COLO668 (cell line): Measurements from ENCODE around the gene PIM1.

Experiments
- DNase-seq: peaks from one replicate; lab custom pipeline; 2025; ENCODE audit not compliant: unreplicated experiment; lab: John Stamatoyannopoulos, UW

The PIM1 gene

DNA sequence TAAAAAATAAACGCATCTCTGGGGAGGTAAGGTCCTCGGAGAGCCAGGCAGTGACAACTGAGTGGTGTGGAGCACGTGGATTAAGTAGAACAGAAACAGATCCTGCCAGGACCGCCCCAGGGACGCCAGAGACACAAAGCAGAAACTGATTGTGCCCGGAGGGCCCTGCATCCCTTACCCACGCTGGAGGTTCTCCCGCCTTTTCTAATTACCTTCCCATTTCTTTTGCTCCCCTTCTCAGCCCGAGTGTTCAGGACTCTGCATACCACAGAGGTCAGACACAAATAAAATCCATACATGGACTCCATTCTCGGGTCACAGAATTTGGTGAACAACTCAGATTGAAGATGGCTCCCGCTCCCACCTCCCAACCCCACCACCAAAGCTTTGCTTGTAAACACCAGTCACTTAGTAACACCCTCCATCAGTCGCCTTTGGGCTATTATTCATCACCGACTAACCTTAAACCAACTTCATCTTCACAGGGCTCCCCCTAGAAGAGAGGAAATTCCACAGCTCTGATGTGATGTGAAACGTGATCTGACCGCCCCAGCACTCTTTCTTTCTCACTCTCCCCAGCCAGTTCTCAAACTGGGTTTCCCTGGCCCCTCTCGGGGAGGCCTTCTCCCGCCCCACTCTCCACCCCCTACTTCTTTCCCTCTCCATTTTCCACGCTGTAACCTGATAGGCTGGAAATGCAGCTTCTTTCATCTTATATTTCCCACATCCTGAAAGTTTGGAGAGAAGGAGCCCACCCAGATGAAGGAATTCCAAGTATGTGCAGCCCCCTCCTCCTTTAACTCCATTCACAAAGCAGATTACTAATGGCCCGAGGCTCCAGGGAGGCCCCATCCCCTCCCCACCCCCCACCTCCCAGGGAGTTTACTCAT lies 32.5 kb upstream of the PIM1 start:
- DNase-seq: no peak

DNA sequence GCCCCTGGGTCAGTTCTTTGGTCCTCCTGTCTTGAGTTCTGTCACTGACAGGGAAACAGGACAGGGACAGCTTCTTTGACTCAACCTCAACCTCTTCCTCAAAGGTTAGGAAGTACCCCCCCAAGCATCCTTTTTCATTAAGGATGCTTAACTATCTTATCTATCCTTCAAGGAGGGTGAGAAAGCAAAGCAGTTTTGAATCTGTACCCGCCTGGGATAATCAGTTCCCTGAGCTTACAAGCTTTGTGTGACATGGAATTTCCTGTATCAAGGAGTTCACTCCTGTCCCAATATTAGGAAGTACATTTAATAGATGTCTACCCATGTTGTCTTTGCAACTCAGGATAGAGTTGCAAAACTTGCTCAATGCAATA lies 31.1 kb upstream of the PIM1 start:
- DNase-seq: no peak

DNA sequence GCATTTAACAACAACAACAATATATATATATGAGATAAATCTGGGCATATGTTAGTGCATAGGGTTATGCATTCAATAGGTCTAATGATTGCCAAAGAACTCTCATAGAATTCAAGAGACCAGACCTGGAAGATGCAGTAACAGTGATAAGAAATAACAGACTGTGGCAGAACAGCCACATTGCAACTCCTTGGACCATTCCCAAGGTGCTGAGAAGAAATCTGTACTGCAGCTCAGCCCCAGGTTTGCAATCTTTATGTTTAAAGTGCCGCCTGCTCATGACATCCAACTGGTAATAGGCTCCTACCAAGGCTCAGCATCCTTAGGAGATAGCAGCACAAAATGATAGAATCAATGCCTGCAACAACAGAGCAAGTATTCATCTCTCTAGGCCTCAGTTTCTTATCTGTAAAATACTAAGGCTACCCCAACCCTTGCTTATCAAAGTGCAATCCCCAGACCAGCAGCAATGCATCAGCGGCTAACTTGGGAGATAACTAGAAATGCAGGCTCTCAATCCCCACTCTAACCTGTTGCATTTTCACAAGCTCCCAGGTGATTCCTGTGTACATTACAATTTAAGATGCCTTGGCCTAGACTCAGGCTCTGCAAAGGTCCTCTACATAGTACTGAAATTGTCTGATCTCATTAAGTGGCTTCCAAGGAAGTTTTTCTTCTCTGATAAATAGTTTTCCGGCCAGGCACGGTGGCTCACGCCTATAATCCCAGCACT lies 30.6 kb upstream of the PIM1 start:
- no peak for DNase-seq

DNA sequence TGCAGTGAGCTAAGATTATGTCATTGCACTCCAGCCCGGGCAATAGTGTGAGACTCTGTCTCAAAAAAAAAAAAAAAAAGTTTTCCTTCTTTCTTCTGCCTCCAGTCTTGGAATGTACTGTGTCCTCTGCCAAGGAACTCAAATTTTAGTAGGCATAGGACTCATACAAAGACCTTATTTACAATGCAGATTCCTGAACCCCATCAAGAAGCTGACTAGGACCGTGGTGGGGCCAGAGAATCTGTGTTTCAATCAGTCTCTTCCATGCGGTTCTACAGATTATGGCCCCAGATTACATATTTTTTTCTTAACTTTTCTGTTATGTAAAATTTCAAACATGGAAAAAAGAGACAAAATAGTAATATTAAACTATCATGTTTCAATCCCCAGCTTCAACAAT lies 29.8 kb upstream of the PIM1 start:
- DNase-seq: no peak

DNA sequence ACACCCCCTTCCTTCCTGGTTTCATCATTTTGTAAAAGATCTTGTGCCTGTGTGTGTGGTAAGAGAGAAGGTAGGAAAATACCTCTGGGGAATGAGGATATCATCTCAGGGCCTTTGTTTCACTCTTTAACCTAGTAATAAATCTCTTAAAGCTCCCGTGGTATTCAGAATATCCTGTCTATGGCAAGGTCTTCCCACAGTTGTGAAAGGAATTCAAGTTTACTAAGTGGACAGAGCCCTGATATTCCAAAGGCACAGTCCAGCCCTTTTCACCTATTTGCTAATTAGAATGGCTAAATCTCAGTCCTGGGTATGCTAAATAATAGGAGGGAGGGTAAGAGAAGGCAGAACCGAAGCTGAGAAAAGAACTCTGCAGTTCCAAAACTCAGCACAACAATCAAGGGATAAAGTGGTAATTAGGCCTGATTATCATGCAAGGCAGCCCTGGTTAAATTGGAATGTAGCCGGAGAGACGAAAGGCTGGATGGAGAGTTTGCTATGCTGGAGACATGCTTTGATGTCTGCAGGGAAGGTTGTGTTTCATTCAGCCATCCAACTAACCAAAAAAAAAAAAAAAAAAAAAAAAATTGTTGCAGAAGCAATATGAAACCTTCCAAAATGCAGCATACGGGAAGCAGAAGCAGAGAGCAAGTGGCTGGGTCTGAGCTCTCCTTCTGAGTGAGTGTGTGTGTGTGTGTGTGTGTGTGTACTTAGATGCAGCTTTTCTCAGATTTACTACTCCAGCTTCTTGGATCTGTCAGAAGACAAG lies 28.5 kb upstream of the PIM1 start:
- DNase-seq: no peak

DNA sequence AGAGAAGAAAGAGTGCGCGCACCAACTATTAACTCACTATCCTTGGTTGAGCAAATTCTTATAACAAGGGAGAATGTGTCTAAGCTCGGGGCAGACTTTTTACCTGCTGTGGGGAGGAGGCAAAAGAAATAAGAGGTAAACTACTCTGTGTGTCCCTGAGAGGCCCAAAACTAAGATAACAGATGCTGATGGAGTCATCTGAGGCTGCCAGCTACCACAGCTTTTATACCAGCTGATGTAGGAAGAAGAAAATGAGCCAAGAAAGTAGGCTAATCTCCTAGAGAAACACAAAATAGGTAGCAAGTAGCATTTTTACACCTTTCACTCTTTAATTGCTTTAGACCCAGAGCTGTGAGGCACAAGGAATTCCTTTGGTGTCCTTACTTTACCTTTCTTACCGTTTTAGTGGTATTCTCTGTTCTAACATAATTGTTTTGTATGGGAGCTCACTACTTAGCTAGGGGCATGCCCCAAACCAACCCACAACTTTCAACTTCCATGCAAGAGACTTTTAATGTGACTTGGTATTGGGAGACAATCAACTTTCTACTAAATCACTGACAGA lies 27.8 kb upstream of the PIM1 start:
- no peak for DNase-seq

DNA sequence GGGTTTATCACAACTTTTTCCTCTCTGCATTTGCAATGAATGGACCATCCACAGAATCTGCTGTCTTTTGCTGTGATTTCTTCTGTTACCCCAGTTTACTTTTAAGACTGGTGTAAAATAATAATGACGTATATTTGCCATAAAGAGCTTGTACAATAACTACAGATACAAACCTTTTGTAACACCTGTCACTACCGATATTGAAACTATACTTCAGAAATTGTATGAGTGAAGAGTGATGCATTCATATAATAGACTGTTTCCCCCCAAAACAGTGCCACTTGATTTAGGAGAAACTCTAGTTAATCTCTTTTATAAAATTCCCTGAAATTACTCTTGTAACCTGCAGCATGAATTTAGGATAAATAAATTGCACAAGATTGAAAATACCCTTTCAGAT lies 26.4 kb upstream of the PIM1 start:
- no peak for DNase-seq

DNA sequence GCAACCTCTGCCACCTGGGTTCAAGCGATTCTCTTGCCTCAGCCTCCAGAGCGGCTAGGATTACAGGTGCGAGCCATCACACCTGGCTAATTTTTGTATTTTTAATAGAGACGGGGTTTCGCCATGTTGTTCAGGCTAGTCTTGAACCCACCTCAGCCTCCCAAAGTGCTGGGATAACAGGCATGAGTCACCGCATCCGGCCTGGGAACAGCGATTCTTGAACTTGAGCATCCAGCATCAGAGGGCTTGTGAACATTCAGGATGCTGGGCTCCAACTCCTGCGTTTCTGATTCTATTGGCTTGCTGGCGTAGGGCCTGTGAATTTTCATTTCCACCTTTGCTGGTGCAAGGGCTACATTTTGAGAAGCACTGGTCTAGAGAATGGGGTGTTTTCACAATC lies 24.5 kb upstream of the PIM1 start:
- no peak for DNase-seq

DNA sequence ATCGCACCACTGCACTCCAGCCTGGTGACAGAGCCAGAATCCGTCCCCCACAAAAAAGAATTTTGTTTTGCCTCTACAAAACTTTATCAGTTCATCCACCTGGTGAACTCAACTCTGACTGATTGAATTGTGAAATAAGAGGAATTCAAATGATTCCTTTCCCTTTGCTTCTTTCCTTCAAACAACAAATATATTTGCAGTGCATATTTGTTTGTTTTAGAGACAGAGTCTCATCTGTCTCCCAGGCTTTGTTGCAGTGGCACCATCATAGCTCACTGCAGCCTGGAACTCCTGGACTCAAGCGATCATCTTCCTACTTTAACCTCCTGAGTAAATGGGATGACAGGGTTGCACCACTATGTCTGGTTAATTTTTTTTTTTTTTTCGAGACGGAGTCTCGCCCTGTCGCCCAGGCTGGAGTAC lies 23.2 kb upstream of the PIM1 start:
- no peak for DNase-seq

DNA sequence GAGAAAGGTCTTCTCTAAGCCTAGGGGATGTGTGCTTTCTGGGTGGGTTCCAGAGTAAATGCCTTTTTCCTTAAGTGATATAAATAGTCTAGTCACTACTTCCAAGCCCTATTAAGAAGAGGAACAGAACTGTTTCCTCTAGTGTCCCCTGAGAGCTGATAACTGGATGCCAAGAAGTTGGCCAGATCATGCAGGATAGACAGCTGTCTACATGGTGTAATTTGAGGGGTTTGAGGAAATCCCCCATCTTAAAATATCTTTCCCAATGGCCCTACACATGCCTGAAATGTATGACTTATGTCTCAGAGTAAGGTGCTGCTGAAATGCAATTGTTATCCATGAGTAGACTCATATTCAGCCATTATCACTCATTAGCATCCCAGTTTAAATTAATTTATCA lies 20.2 kb upstream of the PIM1 start:
- DNase-seq: no peak

DNA sequence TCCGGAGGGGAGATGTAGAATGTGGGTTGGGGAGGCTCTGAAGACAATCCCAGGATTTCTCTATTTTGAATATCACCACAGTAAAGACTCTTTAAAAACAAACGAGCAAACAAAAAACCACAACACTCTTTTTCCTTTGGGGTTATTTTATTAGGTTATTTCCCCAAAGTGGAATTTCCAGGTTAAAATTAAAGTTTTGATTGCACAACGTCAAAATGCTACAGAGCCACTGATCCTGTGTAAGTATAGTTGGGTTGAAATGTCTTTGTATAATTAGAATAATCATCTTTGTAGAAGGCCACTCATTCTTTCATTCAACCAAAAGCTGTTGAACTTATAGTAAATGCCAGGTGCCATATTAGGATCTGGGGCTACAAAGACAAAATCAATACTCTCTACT lies 19.6 kb upstream of the PIM1 start:
- no peak for DNase-seq

DNA sequence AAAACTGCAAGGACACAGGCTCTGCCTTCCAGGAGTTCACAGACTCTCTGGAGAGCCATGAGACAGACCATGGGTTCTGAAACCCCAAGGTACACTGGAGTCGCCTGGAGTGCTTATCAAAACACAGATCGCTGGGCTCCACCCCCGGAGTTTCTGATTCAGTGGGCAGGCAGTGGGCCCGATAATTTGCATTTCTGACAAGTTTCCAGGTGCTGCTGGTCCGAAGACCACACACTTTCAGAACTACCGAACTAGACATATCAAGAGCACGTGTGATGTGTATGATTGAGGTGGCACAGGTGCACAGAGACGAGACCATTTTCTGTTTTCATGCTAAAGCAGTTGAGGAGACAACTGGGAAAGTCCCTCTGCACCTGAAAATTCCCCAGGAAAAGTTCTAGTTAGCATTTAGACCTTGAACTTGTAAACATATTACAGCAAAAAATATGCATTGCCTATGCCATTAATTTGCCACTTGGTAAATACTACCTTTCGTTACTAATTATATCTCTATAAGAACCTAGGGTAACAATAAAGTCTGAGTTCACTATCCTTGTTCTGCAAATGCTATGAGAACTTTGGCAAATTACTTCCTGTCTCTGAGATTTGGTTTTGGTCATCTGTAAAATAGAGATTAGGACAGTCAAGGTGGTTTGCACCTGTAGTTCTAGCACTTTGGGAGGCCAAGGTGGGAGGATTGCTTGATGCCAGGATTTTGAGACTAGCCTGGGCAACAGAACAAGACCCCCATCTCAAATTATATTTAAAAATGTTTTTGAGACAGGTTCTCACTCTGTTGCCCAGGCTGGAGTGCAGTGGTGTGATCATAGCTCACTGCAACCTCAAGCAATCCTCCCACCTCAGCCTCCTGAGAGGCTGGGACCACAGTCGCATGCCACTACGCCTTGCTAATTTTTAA lies 14.3 kb upstream of the PIM1 start:
- DNase-seq: no peak

DNA sequence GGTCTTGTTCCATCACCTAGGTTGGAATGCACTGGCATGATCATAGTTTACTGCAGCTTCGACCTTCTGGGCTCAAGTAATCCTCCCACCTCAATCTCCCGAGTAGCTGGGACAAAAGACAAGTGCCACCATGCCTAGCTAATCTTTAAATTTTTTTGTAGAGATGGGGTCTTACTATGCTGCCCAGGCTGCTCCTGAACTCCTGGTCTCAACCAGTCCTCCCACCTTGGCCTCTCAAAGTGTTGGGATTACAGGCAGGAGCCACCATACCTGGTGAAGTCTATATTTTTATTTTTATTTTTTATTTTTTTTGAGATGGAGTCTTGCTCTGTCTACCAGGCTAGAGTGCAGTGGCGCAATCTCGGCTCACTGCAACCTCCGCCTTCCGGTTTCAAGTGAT lies 11.4 kb upstream of the PIM1 start:
- no peak for DNase-seq

DNA sequence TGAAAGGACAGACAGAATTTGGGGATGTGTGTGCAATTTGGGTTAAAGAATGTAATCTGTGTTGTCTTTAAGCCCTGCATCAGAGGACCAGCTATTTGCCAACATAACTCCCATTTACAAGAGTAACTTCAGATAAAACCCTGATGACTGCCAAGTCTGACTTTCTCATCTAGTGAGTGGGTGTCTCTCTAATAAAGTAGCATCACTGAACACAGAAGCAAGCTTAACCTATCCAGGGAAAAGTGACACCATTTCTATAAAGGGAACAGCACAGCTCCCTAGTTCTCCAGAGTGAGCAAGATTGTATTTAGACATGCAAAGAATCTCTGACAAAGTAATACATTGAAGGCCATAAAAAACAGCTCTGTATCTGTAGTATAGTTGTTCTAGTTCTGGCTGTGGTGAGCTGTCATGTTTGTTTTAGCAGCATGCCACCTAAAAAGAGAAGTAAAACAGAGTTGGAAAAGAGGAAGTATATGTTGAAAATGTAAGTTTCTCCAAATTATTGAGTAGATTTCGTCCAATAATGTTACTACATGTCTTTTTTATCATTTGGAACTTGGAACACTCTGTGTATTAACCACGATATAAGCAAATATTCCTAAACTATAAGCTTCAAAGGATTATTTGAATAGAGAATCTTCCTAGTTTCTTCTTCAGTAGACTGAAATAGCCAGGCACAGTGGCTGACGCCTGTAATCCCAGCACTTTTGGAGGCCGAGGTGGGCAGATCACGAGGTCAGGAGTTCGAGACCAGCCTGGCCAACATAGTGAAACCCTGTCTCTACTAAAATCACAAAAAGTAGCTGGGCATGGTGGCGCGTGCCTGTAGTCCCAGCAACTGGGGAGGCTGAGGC lies 8.8 kb upstream of the PIM1 start:
- no peak for DNase-seq

DNA sequence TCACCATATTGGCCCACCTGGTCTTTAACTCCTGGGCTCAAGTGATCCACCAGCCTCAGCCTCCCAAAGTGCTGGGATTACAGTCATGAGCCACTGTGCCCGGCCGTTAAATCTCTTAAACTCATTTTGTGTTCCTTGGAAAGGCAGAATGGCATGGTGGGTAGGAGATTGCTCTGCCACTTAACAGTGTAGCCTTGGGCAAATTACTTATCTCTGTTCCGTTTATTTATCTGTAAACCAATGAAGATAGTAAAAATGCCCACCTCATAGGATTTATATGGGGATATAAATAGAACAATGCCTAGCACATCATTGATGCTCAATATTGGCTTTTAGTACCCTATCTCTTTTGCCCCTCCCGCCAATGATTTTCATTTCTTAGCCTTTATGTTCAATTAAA lies 7.2 kb upstream of the PIM1 start:
- no peak for DNase-seq

DNA sequence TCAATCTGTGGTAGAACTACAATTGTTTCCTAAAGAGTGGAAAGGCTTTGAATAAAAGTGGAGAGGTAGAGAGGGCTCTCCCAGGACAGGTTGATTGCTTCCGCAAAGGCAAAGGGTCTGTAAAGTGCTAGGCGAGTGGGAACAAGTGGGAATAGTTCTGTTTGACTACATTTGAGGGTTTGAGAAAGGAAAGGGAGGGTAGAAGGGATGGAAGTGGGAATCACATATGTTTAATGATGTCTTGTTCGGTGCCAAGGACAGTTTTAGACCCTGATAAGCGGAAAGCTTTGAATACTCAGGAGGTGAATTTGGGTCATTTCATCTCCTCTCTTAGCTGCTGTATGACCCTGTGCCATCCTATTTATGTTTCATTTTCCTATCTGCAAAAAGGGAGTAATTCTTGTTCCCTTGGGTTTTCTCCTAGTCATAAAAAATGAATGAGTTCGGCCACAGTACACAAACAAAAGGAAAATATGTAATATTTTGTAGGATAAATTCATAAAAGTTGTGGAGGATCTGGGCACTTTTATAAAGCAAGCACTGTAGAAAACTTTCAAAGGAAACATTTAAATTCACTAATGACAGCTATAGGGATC lies 1.7 kb upstream of the PIM1 start:
- no peak for DNase-seq

DNA sequence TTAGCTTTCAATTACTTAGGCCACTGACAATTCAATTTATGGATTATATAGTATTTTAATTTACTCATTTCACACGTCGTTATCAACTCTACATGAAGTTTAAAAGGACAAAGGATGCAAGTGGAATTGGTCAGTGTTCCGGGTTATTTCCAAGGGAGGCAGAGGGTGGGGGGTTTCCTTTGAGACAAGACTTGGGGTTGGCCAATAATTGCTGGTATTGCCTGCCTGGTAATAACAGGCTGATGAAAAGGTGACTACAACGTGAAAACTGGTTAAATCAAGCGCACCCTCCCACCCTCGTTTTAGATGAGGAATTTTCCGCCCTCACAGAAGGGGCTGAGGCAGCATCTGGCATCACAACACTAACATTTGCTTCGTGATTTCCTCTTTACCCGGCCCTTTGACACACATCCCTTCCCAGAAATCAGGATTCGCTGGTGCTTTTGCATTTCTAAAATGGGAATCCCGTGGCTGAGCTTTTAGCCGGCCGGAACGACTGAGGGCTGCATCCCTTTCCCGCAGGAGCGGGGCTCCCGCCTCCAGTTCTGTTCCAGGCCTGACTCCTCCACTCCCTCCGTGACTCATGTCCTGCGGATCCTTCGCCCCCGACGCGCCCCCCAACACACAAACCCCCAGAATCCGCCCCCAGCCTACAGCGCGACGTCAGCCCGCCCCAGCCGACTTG lies 999 bp upstream of the PIM1 start:
- DNase-seq: peak; percentile 38
